Measurements from ENCODE around the gene PGAM1. TPM values are rescaled to one million over a fixed set of nuclear protein-coding genes. Genes with fewer than 3 reads are reported as not detected.
A peak's percentile ranks its signal among the peaks of the same experiment; 100 is the strongest.

Gene PGAM1
- total RNA-seq, 2 experiments from 2014 or later, result 1,193 to 1,205 TPM

DNA sequence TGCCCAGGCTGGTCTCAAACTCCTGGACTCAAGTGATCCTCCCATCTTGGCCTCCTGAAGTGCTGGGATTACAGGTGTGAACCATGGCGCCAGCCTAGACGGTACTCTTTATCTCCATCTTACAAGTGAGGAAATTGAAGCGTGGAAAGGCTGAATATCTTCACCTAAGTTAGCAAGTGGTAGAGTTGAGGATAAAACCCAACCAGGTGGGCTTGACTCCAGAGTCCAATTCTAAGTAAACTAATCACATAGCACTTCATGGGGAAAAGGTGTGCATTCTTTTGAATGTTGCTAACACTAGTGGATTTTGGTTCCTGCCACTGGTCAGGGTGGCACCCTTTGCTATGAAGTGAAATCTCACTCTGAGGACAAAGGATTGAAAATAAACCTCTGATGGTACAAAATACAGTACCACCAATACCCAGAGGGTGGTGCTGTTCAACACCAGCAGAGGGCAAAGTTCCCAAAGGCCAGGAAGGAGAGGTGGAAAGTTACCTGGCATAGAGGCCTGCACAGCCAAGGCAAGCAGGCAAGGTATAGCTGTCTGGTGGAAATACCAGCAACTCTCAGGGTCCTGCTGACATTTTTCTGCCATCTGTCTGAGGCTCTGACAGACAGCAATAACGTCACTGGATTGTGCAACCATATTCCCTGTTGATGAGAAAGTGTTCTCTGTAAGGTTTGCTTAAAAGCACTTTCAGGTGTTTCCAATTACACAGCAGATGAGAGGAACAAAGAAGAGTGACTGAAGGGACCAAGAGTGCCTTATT lies 37.6 kb downstream of the PGAM1 start:
- H3K4me1 Mint-ChIP-seq (ENCODE audit: low read depth), result no peaks in the 10 kb centered on the region
- DNase-seq, result peak; percentile 40
- H3K4me3 Mint-ChIP-seq, result no peak overlapping the region

DNA sequence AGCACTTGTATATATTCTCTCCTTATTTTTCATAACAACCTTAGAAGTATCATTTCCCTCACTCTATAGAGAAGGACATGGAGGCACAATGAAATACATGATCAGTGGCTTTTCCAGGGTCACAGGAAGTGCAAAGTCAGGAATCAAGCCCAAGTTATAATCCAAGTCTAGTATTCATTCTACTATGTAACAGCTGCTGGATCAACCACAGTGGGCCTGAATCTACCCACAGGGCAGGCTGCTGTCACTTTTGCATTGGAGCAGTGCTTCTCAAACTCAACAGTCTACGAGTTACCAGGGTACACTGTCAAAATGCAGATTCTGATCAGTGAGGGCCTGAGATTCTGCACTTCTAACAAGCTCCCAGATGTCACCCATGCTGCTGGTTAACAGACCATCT lies 38.2 kb downstream of the PGAM1 start:
- ATAC-seq, result no peak
- H3K4me1 Mint-ChIP-seq (ENCODE audit: low read depth), result no peaks in the 10 kb centered on the region
- H3K9me3 Mint-ChIP-seq, result no peaks in the 10 kb centered on the region
- intact Hi-C loops (cut with micrococcal nuclease), result loop anchor here (2.0 kb wide), 1 partner anchor 87 kb away; no protein-coding TSS in a partner anchor
- peaks cover 36% of the 10 kb centered on the region for H3K36me3 Mint-ChIP-seq (ENCODE audit: low read depth)
- ChIA-PET CTCF (interaction anchor here (0.8 to 2.7 kb wide), 18 partner anchors 9 to 185 kb away, joined by 3 to 22 read pairs (median 4); partner anchors contain the start of gene RRP12), POLR2A (interaction anchor here (0.9 to 4.3 kb wide), 4 partner anchors 9 to 64 kb away, joined by 3 to 27 read pairs (median 6); no protein-coding TSS in a partner anchor)
- peak overlapping the region; percentile 55 for H3K27ac Mint-ChIP-seq
- no peaks in the 10 kb centered on the region for H3K27me3 Mint-ChIP-seq
- TF ChIP-seq CTCF (IDR thresholded peaks at IDR 0.05), result no peak
- no peak overlapping the region for H3K4me3 Mint-ChIP-seq
- no peak for DNase-seq

More for the DNA sequence above, 37.6 kb downstream of the PGAM1 start:
- TF ChIP-seq CTCF (IDR thresholded peaks at IDR 0.05), result peak; percentile 89
- Mint-ChIP-seq H3K27me3 (no peaks in the 10 kb centered on the region), H3K27ac (peak overlapping the region; percentile 55), H3K36me3 (ENCODE audit: low read depth) (peaks cover 42% of the 10 kb centered on the region), H3K9me3 (no peaks in the 10 kb centered on the region)
- intact Hi-C loops (cut with micrococcal nuclease), result loop anchor here (2.0 kb wide), 1 partner anchor 87 kb away; no protein-coding TSS in a partner anchor
- peak; percentile 80 for ATAC-seq
- CTCF ChIA-PET, result interaction anchor here (0.8 to 2.7 kb wide), 15 partner anchors 9 to 185 kb away, joined by 3 to 22 read pairs (median 4); partner anchors contain the start of gene RRP12
- POLR2A ChIA-PET, result interaction anchor here (0.9 to 4.3 kb wide), 3 partner anchors 8 to 63 kb away, joined by 3 to 27 read pairs (median 4); no protein-coding TSS in a partner anchor

DNA sequence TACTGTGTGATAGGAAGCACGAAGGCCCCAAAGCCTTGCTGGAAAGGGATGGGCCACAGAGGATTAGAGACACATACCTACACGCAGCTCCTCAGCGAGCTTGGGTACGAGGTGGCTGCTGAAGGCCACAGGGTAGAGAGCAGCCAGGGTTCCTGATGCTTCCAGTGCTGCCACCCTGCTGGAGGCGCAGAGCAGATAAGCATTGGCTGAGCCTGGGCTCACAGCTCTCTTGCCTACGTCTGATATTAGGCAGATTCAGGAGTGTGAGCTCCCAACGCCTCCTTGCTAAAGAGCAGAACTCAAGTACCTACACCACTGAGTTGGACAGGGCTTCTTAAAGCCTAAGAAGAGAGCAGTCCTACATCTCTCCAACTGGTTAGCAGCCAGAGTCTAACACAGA lies 40.0 kb downstream of the PGAM1 start:
- DNase-seq (no peak), ATAC-seq (no peak)
- Mint-ChIP-seq H3K27ac (no peak overlapping the region), H3K4me1 (ENCODE audit: low read depth) (no peaks in the 10 kb centered on the region), H3K27me3 (no peaks in the 10 kb centered on the region), H3K36me3 (ENCODE audit: low read depth) (peaks cover 36% of the 10 kb centered on the region), H3K9me3 (no peaks in the 10 kb centered on the region), H3K4me3 (no peak overlapping the region)
- CTCF ChIA-PET, result interaction anchor here (1.1 to 1.6 kb wide), 5 partner anchors 9 to 66 kb away, joined by 3 to 7 read pairs (median 5); no protein-coding TSS in a partner anchor
- intact Hi-C loops (cut with micrococcal nuclease), result loop anchor here (2.0 kb wide), 1 partner anchor 85 kb away; no protein-coding TSS in a partner anchor
- no peak for TF ChIP-seq CTCF (IDR thresholded peaks at IDR 0.05)
- POLR2A ChIA-PET, result interaction anchor here (2.0 to 4.3 kb wide), 3 partner anchors 11 to 32 kb away, joined by 9 to 27 read pairs (median 9); no protein-coding TSS in a partner anchor

GRCh38 chr10:97466755-97467154 lies 40.8 kb downstream of the PGAM1 start:
- no peaks in the 10 kb centered on the region for H3K9me3 Mint-ChIP-seq
- intact Hi-C loops (cut with micrococcal nuclease), result no loop called here
- H3K4me1 Mint-ChIP-seq (ENCODE audit: low read depth), result no peaks in the 10 kb centered on the region
- no peak for ATAC-seq
- no peak overlapping the region for H3K4me3 Mint-ChIP-seq
- no peak for TF ChIP-seq CTCF (IDR thresholded peaks at IDR 0.05)
- ChIA-PET POLR2A (interaction anchor here (2.0 to 4.3 kb wide), 3 partner anchors 10 to 33 kb away, joined by 9 to 27 read pairs (median 9); no protein-coding TSS in a partner anchor), CTCF (interaction anchor here (0.8 to 1.6 kb wide), 5 partner anchors 9 to 59 kb away, joined by 3 to 7 read pairs (median 5); no protein-coding TSS in a partner anchor)
- DNase-seq, result no peak
- H3K27ac Mint-ChIP-seq, result no peak overlapping the region
- peaks cover 31% of the 10 kb centered on the region for H3K36me3 Mint-ChIP-seq (ENCODE audit: low read depth)
- H3K27me3 Mint-ChIP-seq, result no peaks in the 10 kb centered on the region
